Measurements from ENCODE around the gene TMEM267.
"Not testable (repeated sequence)": the region's sequence is repeated elsewhere in the genome, so short reads cannot be mapped to it uniquely, and the experiment has no call there.

TMEM267 gene

GRCh38 chr5:43483298-43484105, at the start of gene TMEM267:
Gene TMEM267 (minus strand): TSS chr5:43483865. CDS start chr5:43453969, 29,896 bp downstream.
- peak; percentile 86 for DNase-seq (ENCODE audit: low spot score)

DNA sequence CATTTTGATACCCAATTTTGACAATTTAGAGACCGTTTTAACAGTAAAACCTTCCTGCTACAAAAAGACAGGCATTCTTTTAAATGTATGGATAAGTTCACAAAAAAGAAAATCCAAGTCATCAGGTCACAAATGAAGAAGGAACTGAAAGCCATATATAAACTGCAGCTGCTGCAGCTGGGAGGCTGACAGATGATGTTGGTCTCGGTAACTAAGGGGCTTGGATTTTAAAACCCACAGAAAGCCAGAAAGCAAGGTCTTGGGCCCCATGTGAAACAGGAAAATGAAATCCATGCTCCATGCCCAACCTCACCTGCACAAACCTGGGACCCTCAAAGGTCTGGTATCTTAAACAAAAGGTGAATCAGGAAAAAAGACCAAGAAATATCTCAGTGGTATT, 47.0 kb upstream of the TMEM267 start:
- no peak for DNase-seq (ENCODE audit: low spot score)

DNA sequence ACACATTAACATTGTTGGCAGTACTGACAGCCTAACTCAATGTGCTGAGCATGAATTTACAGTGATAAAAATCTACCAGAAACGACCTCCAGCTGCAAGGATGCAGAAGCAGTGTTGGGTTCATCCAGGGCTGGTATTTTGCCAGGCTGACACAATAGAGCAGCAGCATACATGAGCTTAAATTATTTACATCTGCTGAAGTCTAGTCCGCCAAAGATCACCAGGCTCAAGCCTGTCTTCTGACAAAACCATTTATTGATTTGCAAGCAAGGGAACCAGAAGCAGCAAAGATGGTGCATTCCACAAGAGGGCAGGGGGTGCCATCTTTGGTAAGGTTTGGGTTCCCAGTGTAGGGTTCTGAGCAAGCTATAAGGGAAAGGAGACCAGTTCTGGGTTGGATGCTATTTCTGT, 40.0 kb upstream of the TMEM267 start:
- DNase-seq (ENCODE audit: low spot score) = no peak

- no peak for DNase-seq (ENCODE audit: low spot score)
These were observed 37.0 kb upstream of the TMEM267 start for GRCh38 chr5:43520615-43521014.

DNA sequence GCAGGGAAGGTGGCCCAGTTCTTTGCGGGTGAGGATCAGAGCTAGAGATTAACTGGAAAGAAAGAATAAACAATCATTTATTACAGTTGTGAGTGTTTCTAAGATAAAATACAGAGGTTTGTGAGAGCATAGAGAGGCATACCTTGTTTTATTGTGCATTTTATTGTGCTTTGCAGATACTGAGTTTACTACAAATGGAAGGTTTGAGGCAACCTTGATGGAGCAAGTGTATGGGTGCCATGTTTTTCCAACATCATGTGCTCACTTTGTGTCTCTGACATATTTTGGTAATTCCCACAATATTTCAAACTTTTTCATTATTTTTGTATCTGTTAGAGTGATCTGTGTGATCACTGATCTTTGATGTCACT, 32.0 kb upstream of the TMEM267 start:
- no peak for DNase-seq (ENCODE audit: low spot score)

GRCh38 chr5:43514816-43515677, 31.4 kb upstream of the TMEM267 start, which contains the start of gene C5orf34:
Gene C5orf34 (minus strand): TSS chr5:43515148. CDS start chr5:43509339, 5,809 bp downstream.
- DNase-seq (ENCODE audit: low spot score) = peak; percentile 99

DNA sequence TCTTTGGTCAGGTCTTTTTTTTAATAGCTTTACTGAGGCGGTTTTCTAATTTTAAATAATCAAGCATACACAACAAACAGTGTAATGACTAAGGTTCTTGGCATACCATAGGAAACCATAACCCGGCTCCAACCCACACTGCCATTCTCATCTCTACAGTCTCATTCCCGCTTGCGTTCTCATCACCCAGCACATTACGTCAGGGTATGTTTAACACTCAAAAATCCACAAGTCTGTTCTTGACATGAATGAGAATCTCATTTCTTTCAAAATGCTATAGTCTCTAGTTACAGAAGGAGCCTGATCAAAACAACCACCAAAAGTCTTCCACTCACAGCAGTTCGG, 30.8 kb upstream of the TMEM267 start:
- DNase-seq (ENCODE audit: low spot score) = peak; percentile 65

- DNase-seq (ENCODE audit: low spot score) = peak; percentile 40
These were observed 30.4 kb upstream of the TMEM267 start for GRCh38 chr5:43514025-43514424.

- not testable (repeated sequence) for DNase-seq (ENCODE audit: low spot score)
These were observed 27.4 kb upstream of the TMEM267 start for GRCh38 chr5:43511062-43511461.

DNA sequence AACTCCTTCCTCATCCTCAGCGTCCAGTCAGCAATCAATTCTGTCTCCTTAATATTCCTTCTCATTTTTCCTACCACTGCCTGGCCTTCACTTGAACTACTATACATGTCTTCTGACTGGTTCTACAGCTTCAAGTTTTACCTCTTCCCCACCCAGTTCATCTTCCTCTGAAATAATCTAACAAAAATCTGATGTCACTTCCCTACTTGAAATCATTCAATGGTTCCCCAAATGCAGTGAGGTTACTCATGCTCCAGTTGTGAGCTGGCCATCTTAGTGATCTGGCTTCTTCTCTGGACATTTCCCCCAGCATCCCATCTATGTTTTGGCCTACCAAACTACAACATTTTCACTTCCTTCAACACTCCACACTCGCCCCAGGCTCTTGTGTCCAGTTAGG, 14.9 kb upstream of the TMEM267 start:
- no peak for DNase-seq (ENCODE audit: low spot score)

- DNase-seq (ENCODE audit: low spot score) = no peak
These were observed 13.8 kb upstream of the TMEM267 start for GRCh38 chr5:43497311-43498104.

DNA sequence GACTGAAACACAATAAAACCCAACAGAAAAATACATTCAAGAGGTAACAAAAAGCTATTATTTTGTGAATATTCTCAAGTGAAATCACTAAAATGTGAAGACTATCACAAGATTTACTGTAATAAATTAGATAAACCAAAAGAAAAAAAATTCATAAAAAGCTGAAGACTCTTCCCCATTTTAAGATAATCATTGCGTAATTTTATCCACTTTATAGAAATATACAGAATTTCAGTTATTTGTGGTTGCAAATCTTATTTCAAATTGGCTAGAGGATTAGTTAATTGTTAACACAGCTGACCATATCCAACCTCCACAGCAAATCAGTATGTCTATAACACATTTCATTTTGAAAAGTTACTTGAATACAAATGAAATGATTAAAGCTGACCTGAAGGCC, 7.7 kb upstream of the TMEM267 start:
- no peak for DNase-seq (ENCODE audit: low spot score)

GRCh38 chr5:43486353-43486752, 2.7 kb upstream of the TMEM267 start:
- no peak for DNase-seq (ENCODE audit: low spot score)

DNA sequence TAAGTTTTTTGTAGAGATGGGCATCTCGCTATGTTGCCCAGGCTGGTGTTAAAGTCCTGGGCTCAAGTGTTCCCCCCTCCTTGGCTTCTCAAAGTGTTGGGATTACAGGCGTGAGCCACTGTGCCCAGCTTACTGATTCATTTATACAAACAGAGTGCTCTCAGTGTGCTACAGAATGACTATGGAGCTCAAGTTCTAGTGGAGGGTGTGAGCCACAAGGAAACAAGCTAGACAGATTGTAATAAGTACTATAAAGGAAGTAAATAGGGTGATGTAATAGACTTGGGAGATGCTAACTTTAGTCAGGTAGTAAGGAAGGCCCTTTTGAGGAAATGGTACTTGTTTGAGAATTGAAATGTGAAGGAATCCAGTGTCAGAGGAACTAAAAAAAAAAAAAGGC, 1.7 kb upstream of the TMEM267 start:
- no peak for DNase-seq (ENCODE audit: low spot score)

GRCh38 chr5:43484106-43484849, 613 bp upstream of the TMEM267 start:
- peak; percentile 86 for DNase-seq (ENCODE audit: low spot score)

GRCh38 chr5:43482490-43483297, 971 bp downstream of the TMEM267 start:
- DNase-seq (ENCODE audit: low spot score) = no peak

- no peak for DNase-seq (ENCODE audit: low spot score)
These were observed 13.8 kb downstream of the TMEM267 start for GRCh38 chr5:43469671-43470391.

- no peak for DNase-seq (ENCODE audit: low spot score)
These were observed 16.6 kb downstream of the TMEM267 start for GRCh38 chr5:43467100-43467499.

DNA sequence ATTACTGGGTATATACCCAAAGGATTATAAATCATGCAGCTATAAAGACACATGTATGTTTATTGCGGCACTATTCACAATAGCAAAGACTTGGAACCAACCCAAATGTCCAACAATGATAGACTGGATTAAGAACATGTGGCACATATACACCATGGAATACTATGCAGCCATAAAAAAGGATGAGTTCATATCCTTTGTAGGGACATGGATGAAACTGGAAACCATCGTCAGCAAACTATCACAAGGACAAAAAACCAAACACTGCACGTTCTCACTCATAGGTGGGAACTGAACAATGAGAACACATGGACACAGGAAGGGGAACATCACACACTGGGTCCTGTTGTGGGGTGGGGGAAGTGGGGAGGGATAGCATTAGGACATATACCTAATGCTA, 18.2 kb downstream of the TMEM267 start:
- DNase-seq (ENCODE audit: low spot score) = not testable (repeated sequence)

DNA sequence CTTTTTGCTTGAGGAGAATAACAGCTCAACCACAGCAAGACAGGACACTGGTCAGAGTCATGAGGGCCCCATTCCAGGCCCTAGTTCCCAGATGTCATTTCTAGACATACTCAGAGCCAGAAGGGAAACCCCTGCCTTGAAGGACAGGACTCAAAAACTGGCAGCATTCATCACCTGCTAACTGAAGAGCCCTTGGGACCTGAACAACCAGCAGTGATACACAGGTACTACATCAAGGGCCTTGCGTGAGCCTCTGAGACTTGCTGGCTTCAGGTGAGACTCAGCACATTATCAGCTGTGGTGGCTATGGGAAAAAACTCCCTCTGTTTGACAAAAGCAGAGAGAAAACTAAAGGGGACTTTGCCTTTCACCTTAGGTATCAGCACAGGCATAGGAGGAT, 22.6 kb downstream of the TMEM267 start:
- no peak for DNase-seq (ENCODE audit: low spot score)
